Epithelial cell of proximal tubule (primary cell): ENCODE data around the gene ZNF784. TPM values are rescaled to one million over a fixed set of nuclear protein-coding genes. Genes with fewer than 3 reads are reported as not detected.

Experiments
- DNase-seq: peaks from one replicate; pipeline ENCODE4 v3.0.0-alpha.2; 2011; ENCODE audit warnings: low read depth
- H3K4me3 ChIP-seq: 2 replicates; pipeline ENCODE4 v1.5.1; 2011; ENCODE audit warnings: low read depth, mild to moderate bottlenecking, low read length
- CTCF ChIP-seq: conservative IDR thresholded peaks from 2 replicates; pipeline ENCODE4 v1.5.1; 2012; ENCODE audit warnings: low read depth, mild to moderate bottlenecking, low read length
- total RNA-seq: library from RNA; depleted of rRNA; stranded (reverse); fragments of >200 nt; gene quantifications from 2 replicates; pipeline ENCODE4 v1.2.3, GENCODE V29; 2015

ZNF784 gene
- total RNA-seq, 1 donor from 2014 or later: 0.58 TPM

- no peak for TF ChIP-seq CTCF
- H3K4me3 ChIP-seq: no peak overlapping the region
Measured at GRCh38 chr19:55669418-55670279, 45.3 kb upstream of the ZNF784 start.

GRCh38 chr19:55668603-55669348 lies 44.4 kb upstream of the ZNF784 start:
- H3K4me3 ChIP-seq: no peak overlapping the region
- DNase-seq: no peak
- TF ChIP-seq CTCF: no peak

More at GRCh38 chr19:55669418-55670279, 45.3 kb upstream of the ZNF784 start:
- DNase-seq: no peak

DNA sequence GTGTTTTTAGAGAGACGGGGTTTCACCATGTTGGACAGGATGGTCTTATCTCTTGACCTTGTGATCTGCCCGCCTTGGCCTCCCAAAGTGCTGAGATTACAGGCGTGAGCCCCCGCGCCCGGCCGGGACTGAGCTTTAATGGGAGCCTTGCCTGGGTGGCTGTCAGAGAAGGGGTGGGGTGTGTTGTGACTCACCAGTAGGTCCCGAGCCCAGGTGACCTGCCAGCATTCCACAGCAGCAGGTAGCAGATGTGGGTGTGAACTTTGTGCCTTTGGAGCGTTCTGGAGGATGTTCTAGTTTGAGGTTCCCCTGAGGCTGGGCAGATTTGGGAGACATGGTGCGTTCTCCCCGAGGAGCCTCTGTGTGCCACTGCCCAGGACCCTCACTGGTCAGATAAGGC lies 43.6 kb upstream of the ZNF784 start:
- DNase-seq: no peak
- TF ChIP-seq CTCF: no peak

DNA sequence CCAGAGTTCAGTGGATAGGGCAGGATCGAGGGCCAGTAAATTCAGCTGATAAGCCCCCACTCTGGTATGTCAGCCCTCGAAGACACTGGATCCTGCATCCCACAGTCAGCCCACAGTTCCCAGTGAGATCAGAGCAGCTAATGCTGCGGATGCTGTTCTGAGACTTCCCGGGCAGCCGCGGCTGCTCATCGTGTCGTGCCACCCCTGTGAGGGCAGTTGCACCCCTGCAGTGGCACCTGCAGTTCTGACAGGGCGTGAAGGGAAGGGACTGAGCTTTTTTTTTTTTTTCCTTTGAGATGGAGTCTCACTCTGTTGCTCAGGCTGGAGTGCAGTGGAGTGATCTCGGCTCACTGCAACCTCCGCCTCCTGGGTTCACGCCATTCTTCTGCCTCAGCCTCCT lies 43.1 kb upstream of the ZNF784 start:
- H3K4me3 ChIP-seq: no peak overlapping the region
- no peak for DNase-seq
- no peak for TF ChIP-seq CTCF

More for the DNA sequence above, 43.6 kb upstream of the ZNF784 start:
- H3K4me3 ChIP-seq: no peak overlapping the region

DNA sequence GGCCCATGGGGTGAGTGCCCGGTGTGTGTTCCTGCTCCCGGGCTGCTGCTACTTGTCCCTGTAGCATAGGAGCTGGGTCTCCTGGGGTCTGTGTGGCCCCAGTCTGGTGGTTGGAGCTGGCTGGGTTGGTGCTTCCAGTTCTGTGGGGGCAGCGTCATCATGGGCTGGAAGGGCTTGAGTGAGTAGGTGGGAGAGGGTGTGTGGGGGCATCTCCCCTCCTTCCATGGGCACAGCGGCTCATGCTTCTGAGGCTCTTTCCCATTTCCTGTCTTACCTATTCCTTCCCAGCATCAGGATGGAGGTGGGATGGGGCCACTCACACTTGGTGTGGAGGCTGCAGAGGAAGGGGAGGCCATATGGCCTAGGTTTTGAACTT lies 42.6 kb upstream of the ZNF784 start:
- no peak overlapping the region for H3K4me3 ChIP-seq
- no peak for TF ChIP-seq CTCF

DNA sequence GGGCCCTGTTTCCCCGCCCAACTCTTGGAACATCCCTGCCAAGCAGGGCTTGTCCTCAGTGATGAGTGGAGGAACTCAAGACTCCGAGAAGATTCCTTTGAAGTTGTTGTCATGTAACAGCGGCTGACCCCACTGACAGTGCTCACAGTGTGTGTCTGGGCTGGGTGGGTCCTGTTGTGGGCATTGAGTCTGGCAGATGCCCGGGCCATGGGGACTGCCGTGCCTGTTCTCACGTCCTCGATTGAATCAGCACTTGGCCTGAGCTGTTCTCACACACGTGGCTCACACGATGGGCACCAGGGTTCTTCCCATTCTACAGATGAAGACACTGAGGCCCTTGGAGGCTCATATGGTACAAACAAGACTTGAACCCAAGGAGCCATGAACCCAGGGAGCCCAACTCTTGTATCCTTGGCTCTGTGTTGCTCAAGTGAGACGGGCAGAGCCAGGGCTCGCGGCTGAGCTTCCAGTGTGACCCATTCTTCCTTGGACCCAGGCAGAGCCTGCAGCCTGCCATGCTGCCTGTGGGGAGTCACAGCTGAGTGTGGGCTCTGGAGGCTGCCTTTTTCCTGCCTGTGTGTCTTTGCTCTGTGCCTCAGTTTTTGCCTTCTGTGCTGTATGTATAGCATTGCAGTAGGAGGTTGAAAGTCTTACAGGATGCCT lies 42.1 kb upstream of the ZNF784 start:
- no peak for TF ChIP-seq CTCF

More for the DNA sequence above, 42.6 kb upstream of the ZNF784 start:
- no peak for DNase-seq

More for the DNA sequence above, 42.1 kb upstream of the ZNF784 start:
- no peak overlapping the region for H3K4me3 ChIP-seq
- no peak for DNase-seq
